ENCODE results near the gene MACF1. TPM values are rescaled to one million over a fixed set of nuclear protein-coding genes. Genes with fewer than 3 reads are reported as not detected.

Gene MACF1
- polyA plus RNA-seq, 1 of the 3 experiments (the other 2 are of a cell fraction), result 37.6 TPM

GRCh38 chr1:39332291-39332690 lies 127.8 kb downstream of the MACF1 start:
- Histone ChIP-seq H3K79me2 (ENCODE audit: insufficient read depth) (peaks cover 3% of the 10 kb centered on the region; the same call in 1 of the 2 replicates), H3K9me3 (no peaks in the 10 kb centered on the region), H3K4me2 (no peak overlapping the region), H3K27ac (ENCODE audit: low read depth in 2 of 2, low read length in 1 of 2) (no peak overlapping the region), H3K4me1 (ENCODE audit: control insufficient read depth in 1 of 2, insufficient read depth in 2 of 2, low read depth in 1 of 2, low read length in 1 of 2) (peaks cover 4% of the 10 kb centered on the region in 2 experiments; a peak in 2 of 4 replicates), H3K9me2 (no peaks in the 10 kb centered on the region), H3K4me3 (ENCODE audit: low read depth in 2 of 2, low read length in 1 of 2) (no peak overlapping the region), H2AFZ (ENCODE audit: low read depth) (no peak overlapping the region), H4K20me1 (ENCODE audit: insufficient read depth) (no peaks in the 10 kb centered on the region), H3F3A (replicated peaks; ENCODE audit: insufficient read depth) (no peaks in the 10 kb centered on the region), H3K9ac (no peak overlapping the region), H3K36me3 (replicated peaks in 1 of 2; ENCODE audit: control insufficient read depth in 1 of 2, insufficient read depth in 2 of 2, low read length in 1 of 2) (peaks cover 66 to 85% of the 10 kb centered on the region in 2 experiments), H3K27me3 (ENCODE audit: insufficient read depth) (no peaks in the 10 kb centered on the region)
- ChIA-PET POLR2A (interaction anchor here (0.9 kb wide), 1 partner anchor 8 kb away, joined by 3 read pairs; no protein-coding TSS in a partner anchor), CTCF (interaction anchor here (0.9 to 1.0 kb wide), 2 partner anchors 53 to 233 kb away, joined by 3 read pairs; no protein-coding TSS in a partner anchor)
- WGBS (ENCODE audit: low lambda C conversion rate), result 46% methylated on average over 2 of the region's 2 CpGs
- TF ChIP-seq RAD21 (IDR thresholded peaks at IDR 0.05; ENCODE audit: low read length) (no peak), GATA2 (CRISPR knock-in tag; IDR thresholded peaks at IDR 0.05) (no peak), TCF12 (IDR thresholded peaks at IDR 0.05) (no peak), PBX3 (IDR thresholded peaks at IDR 0.05) (no peak), YY1 (IDR thresholded peaks at IDR 0.05; ENCODE audit: low read depth) (no peak), GABPA (IDR thresholded peaks at IDR 0.05; ENCODE audit: low read depth) (no peak), NRF1 (IDR thresholded peaks at IDR 0.05; ENCODE audit: low read depth, low read length) (no peak)
- TF ChIP-seq, protein P1, sequence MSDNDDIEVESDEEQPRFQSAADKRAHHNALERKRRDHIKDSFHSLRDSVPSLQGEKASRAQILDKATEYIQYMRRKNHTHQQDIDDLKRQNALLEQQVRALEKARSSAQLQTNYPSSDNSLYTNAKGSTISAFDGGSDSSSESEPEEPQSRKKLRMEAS (IDR thresholded peaks at IDR 0.05; ENCODE audit: low read depth), result no peak
- no peak for DNase-seq

DNA sequence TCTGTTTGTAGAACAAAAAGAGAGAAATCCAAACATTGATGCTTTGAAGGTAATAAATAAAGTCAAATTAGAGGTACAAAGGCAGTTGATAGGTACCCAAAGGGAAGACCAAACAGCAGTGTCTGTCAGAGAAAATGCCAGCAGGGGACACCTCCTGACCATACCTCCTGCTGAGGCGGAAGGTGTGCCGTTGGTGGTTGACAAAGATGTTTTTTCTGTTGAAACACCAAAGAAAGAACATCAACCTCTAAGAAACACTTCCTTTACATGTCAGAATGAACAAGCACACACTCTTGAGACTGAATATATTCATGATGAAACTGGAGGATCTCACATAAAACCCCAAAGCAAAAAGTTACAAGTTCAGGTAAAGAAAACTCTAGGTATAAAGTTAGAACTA lies 128.3 kb downstream of the MACF1 start:
- Histone ChIP-seq H2AFZ (ENCODE audit: low read depth) (no peak overlapping the region), H3K4me3 (ENCODE audit: low read depth in 2 of 2, low read length in 1 of 2) (no peak overlapping the region), H3F3A (replicated peaks; ENCODE audit: insufficient read depth) (no peaks in the 10 kb centered on the region), H3K36me3 (replicated peaks in 1 of 2; ENCODE audit: control insufficient read depth in 1 of 2, insufficient read depth in 2 of 2, low read length in 1 of 2) (peaks cover 65 to 81% of the 10 kb centered on the region in 2 experiments), H3K27me3 (ENCODE audit: insufficient read depth) (no peaks in the 10 kb centered on the region), H3K9me3 (no peaks in the 10 kb centered on the region), H3K9ac (no peak overlapping the region), H4K20me1 (ENCODE audit: insufficient read depth) (no peaks in the 10 kb centered on the region), H3K79me2 (ENCODE audit: insufficient read depth) (peaks cover 3% of the 10 kb centered on the region; the same call in 1 of the 2 replicates), H3K4me1 (ENCODE audit: control insufficient read depth in 1 of 2, insufficient read depth in 2 of 2, low read depth in 1 of 2, low read length in 1 of 2) (peaks cover 4% of the 10 kb centered on the region in 2 experiments; a peak in 2 of 4 replicates), H3K9me2 (no peaks in the 10 kb centered on the region), H3K4me2 (no peak overlapping the region), H3K27ac (ENCODE audit: low read depth in 2 of 2, low read length in 1 of 2) (no peak overlapping the region; a peak in 1 of 4 replicates)
- POLR2A ChIA-PET, result no interaction called here
- TF ChIP-seq NFIC (IDR thresholded peaks at IDR 0.05; ENCODE audit: borderline replicate concordance), result no peak
- no peak for TF ChIP-seq RFX5 (IDR thresholded peaks at IDR 0.05; ENCODE audit: low read length)
- no peak for TF ChIP-seq MEF2A (IDR thresholded peaks at IDR 0.05; ENCODE audit: borderline replicate concordance, low read depth)
- TF ChIP-seq RCOR1 (IDR thresholded peaks at IDR 0.05; ENCODE audit: low read length), result no peak
- no peak for DNase-seq
- 98% methylated on average over 2 of the region's 2 CpGs for WGBS (ENCODE audit: low lambda C conversion rate)
- CTCF ChIA-PET, result interaction anchor here (0.9 kb wide), 1 partner anchor 234 kb away, joined by 3 read pairs; no protein-coding TSS in a partner anchor

DNA sequence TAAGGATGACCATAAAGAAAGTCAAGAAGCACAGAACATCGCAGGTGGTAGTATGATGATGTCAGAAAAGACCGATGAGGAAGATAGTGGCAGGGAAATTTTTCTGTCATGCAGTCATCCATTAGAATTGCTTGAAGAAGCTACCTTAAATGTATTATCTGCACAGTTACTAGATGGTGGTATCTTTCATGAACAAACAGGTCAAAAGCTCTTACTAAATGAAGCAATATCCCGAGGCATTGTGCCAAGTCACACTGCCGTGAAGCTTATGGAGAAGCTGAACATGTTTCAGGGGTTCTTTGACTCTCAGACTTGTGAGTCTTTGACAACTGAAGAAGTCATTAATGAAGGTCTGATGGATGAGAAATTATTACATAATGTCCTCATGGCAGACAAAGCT lies 128.8 kb downstream of the MACF1 start:
- Histone ChIP-seq H3K4me3 (ENCODE audit: low read depth in 2 of 2, low read length in 1 of 2) (no peak overlapping the region), H3K79me2 (ENCODE audit: insufficient read depth) (peaks cover 3% of the 10 kb centered on the region; the same call in 1 of the 2 replicates), H3K9ac (no peak overlapping the region), H3K27ac (ENCODE audit: low read depth in 2 of 2, low read length in 1 of 2) (no peak overlapping the region), H2AFZ (ENCODE audit: low read depth) (no peak overlapping the region), H3K4me1 (ENCODE audit: control insufficient read depth in 1 of 2, insufficient read depth in 2 of 2, low read depth in 1 of 2, low read length in 1 of 2) (peaks cover 4% of the 10 kb centered on the region in 2 experiments; a peak in 2 of 4 replicates), H3F3A (replicated peaks; ENCODE audit: insufficient read depth) (no peaks in the 10 kb centered on the region), H3K9me2 (no peaks in the 10 kb centered on the region), H3K36me3 (replicated peaks in 1 of 2; ENCODE audit: control insufficient read depth in 1 of 2, insufficient read depth in 2 of 2, low read length in 1 of 2) (peaks cover 64 to 79% of the 10 kb centered on the region in 2 experiments), H3K4me2 (no peak overlapping the region), H3K9me3 (no peaks in the 10 kb centered on the region), H3K27me3 (ENCODE audit: insufficient read depth) (no peaks in the 10 kb centered on the region), H4K20me1 (ENCODE audit: insufficient read depth) (no peaks in the 10 kb centered on the region)
- ChIA-PET POLR2A (no interaction called here), CTCF (no interaction called here)
- 89% methylated on average over 4 of the region's 4 CpGs for WGBS (ENCODE audit: low lambda C conversion rate)
- DNase-seq, result no peak
- TF ChIP-seq SMC3 (IDR thresholded peaks at IDR 0.05; ENCODE audit: low read depth, low read length), result no peak
- no peak for TF ChIP-seq IRF3 (IDR thresholded peaks at IDR 0.05; ENCODE audit: low read depth, low read length)
- TF ChIP-seq RAD21 (IDR thresholded peaks at IDR 0.05; ENCODE audit: low read length), result no peak
- no peak for TF ChIP-seq FOXM1 (IDR thresholded peaks at IDR 0.05; ENCODE audit: low read depth)
- TF ChIP-seq FOSL2 (IDR thresholded peaks at IDR 0.05; ENCODE audit: borderline replicate concordance, low read depth), result no peak
- no peak for TF ChIP-seq TAF1 (IDR thresholded peaks at IDR 0.05; ENCODE audit: borderline replicate concordance, low read depth, low read length)
- TF ChIP-seq SIN3A (IDR thresholded peaks at IDR 0.05; ENCODE audit: borderline replicate concordance, low read depth, low read length), result no peak
- TF ChIP-seq GABPA (IDR thresholded peaks at IDR 0.05; ENCODE audit: low read depth), result no peak

Measured in SK-N-SH (cell line).